HepG2 (cell line): Measurements from ENCODE around the gene ESYT2. TPM values are rescaled to one million over a fixed set of nuclear protein-coding genes. Genes with fewer than 3 reads are reported as not detected.
A peak's percentile ranks its signal among the peaks of the same experiment; 100 is the strongest.

ENCODE experiments used
- ARID2 ChIP-seq: sonication (generic); formaldehyde crosslinking; IDR thresholded peaks from 2 replicates; pipeline ENCODE4 v1.8.1; 2022; ENCODE audit warnings: mild to moderate bottlenecking, missing genetic modification reagents, borderline replicate concordance
- CREB1 ChIP-seq, 2 experiments: fragments of 450-650 bp in 1 of 2; IDR thresholded peaks; 2 replicates each; pipeline ENCODE4 v1.6.1; 2016 to 2017; ENCODE audit warnings: control low read depth in 1 of 2, mild to moderate bottlenecking in 1 of 2, missing compliant biosample characterization in 1 of 2, missing genetic modification characterization in 1 of 2
- DNMT3B ChIP-seq: conservative IDR thresholded peaks from 2 replicates; pipeline ENCODE4 v1.6.1; 2016; ENCODE audit warnings: missing biosample characterization, control low read depth
- EP300 ChIP-seq, 3 experiments: sonication (generic) in 1 of 3; formaldehyde crosslinking in 1 of 3; IDR thresholded peaks; 2 replicates each; pipeline versions ENCODE4 v1.5.1 to v1.6.1; 2011 to 2020; ENCODE audit warnings: low read depth in 2 of 3, low read length in 2 of 3, borderline replicate concordance in 1 of 3, improper control_type of control experiment in 1 of 3, mild to moderate bottlenecking in 1 of 3, missing genetic modification reagents in 1 of 3, moderate library complexity in 1 of 3
- FOXC1 ChIP-seq: sonication (generic); formaldehyde crosslinking; IDR thresholded peaks from 2 replicates; pipeline ENCODE4 v1.8.0; 2022; ENCODE audit warnings: mild to moderate bottlenecking, missing genetic modification reagents, borderline replicate concordance
- HNRNPH1 ChIP-seq: fragments of 200-400 bp; formaldehyde crosslinking; optimal IDR thresholded peaks from 2 replicates; pipeline ENCODE3; 2017; ENCODE audit warnings: mild to moderate bottlenecking, low read depth, low read length
- ISX ChIP-seq: sonication (generic); formaldehyde crosslinking; conservative IDR thresholded peaks from 2 replicates; pipeline ENCODE4 v1.5.0; 2020; ENCODE audit warnings: missing genetic modification reagents
- MAF1 ChIP-seq: sonication (generic); formaldehyde crosslinking; IDR thresholded peaks from 2 replicates; pipeline ENCODE4 v1.5.0; 2020; ENCODE audit warnings: missing genetic modification reagents, borderline replicate concordance
- NCOA5 ChIP-seq: sonication (generic); formaldehyde crosslinking; IDR thresholded peaks from 2 replicates; pipeline ENCODE4 v1.4.0; 2020; ENCODE audit warnings: missing genetic modification reagents
- NR2F1 ChIP-seq, 2 experiments: fragments of 450-650 bp in 1 of 2; formaldehyde crosslinking in 1 of 2; IDR thresholded peaks; 2 replicates each; pipeline versions ENCODE4 v1.5.0 to v1.6.1; 2016 to 2020; ENCODE audit warnings: mild to moderate bottlenecking in 1 of 2, missing compliant biosample characterization in 1 of 2, missing genetic modification reagents in 1 of 2, moderate library complexity in 1 of 2
- SAP130 ChIP-seq: IDR thresholded peaks from 2 replicates; pipeline ENCODE4 v1.6.1; 2016; ENCODE audit warnings: low read depth
- SMC3 ChIP-seq: IDR thresholded peaks from 2 replicates; pipeline ENCODE4 v1.6.1; 2011; ENCODE audit warnings: low read length, improper control_type of control experiment
- SP140L ChIP-seq: sonication (generic); formaldehyde crosslinking; IDR thresholded peaks from 2 replicates; pipeline ENCODE4 v1.4.0; 2020; ENCODE audit warnings: missing genetic modification reagents, borderline replicate concordance
- XRCC5 ChIP-seq: fragments of 200-400 bp; formaldehyde crosslinking; optimal IDR thresholded peaks from 2 replicates; pipeline ENCODE3; 2017; ENCODE audit warnings: mild to moderate bottlenecking, low read length
- ZNF333 ChIP-seq: sonication (generic); formaldehyde crosslinking; IDR thresholded peaks from 2 replicates; pipeline ENCODE4 v1.4.0; 2020; ENCODE audit warnings: mild to moderate bottlenecking, missing genetic modification reagents, borderline replicate concordance
- polyA plus RNA-seq, 8 experiments: library from polyadenylated mRNA; depleted of rRNA in 3 of 8; stranded (reverse) in 7 of 8; unstranded in 1 of 8; fragments of >200 nt; fragmentation: Illumina TruSeq in 4 of 8; extraction: Trizol in 4 of 8; gene quantifications; 2 replicates each; pipeline versions ENCODE4 v1.2.1 to v1.2.3, GENCODE V29; 2011 to 2016; ENCODE audit warnings: low read depth in 4 of 8, missing spikeins in 1 of 8, mixed read lengths in 1 of 8; ENCODE audit not compliant: insufficient read depth in 1 of 8
- total RNA-seq, 5 experiments: library from RNA; depleted of rRNA; stranded (reverse); fragments of >200 nt; fragmentation: Illumina TruSeq; extraction: Trizol; gene quantifications; 2 replicates each; pipeline ENCODE4 v1.2.3, GENCODE V29; 2016; ENCODE audit warnings: low read depth in 1 of 5
- TF ChIP-seq, protein P1 (sequence below): sonication (generic); formaldehyde crosslinking; IDR thresholded peaks from 2 replicates; pipeline ENCODE4 v1.8.0; 2022; ENCODE audit warnings: mild to moderate bottlenecking, missing genetic modification reagents
- TF ChIP-seq, protein P2 (sequence below): sonication (generic); formaldehyde crosslinking; IDR thresholded peaks from 2 replicates; pipeline ENCODE4 v1.4.0; 2020; ENCODE audit warnings: missing genetic modification reagents
- TF ChIP-seq, protein P3 (sequence below): sonication (generic); formaldehyde crosslinking; IDR thresholded peaks from 2 replicates; pipeline ENCODE4 v1.4.0; 2020; ENCODE audit warnings: missing genetic modification reagents, mild to moderate bottlenecking, borderline replicate concordance
- TF ChIP-seq, protein P4 (sequence below): sonication (generic); formaldehyde crosslinking; IDR thresholded peaks from 2 replicates; pipeline ENCODE4 v1.8.1; 2023; ENCODE audit warnings: mild to moderate bottlenecking, missing genetic modification reagents

Gene ESYT2
- total and polyA plus RNA-seq, 2 of the 13 experiments (the other 11 are each of a cell fraction or from before 2014, with no cell fraction given) = 28.5 to 37.3 TPM

DNA sequence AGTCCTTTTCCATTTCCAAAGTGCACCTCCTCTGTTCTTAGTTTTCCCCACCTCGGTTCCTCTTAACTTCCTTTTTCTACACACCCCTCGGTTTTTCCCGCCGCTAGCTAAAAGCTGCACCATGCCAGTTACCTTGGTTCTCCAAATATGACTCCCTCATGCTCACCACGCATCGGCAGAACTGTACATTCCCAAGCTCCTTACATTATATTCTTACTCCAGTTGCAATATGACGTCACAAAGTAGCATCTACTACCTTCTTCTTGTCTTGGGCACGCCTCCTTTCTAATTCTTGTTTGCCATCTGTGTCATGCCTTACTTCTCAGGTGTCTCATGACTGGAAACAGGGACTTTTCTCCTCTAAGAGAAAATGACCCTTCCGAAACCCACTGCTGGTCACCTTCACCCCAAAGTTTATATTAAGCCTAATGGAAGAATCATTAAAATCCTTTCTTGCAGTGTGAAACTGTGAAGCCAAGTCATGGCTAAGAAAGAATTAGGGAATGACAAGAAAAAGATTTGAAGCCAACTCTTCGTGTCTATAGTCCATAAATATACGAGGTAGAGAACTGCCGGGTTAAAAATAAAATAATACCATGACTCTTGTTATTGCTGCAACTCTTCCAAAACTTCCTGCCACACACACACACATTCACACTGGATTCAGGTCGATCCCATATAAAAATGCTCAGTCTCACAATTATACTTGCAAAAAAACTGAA is 1.7 kb downstream of the ESYT2 start (continued):
- TF ChIP-seq ISX (CRISPR knock-in tag) = no peak
- TF ChIP-seq NCOA5 = no peak
- TF ChIP-seq, protein P1, sequence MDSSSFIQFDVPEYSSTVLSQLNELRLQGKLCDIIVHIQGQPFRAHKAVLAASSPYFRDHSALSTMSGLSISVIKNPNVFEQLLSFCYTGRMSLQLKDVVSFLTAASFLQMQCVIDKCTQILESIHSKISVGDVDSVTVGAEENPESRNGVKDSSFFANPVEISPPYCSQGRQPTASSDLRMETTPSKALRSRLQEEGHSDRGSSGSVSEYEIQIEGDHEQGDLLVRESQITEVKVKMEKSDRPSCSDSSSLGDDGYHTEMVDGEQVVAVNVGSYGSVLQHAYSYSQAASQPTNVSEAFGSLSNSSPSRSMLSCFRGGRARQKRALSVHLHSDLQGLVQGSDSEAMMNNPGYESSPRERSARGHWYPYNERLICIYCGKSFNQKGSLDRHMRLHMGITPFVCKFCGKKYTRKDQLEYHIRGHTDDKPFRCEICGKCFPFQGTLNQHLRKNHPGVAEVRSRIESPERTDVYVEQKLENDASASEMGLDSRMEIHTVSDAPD = no peak
- TF ChIP-seq XRCC5 = no peak
- TF ChIP-seq, protein P2, sequence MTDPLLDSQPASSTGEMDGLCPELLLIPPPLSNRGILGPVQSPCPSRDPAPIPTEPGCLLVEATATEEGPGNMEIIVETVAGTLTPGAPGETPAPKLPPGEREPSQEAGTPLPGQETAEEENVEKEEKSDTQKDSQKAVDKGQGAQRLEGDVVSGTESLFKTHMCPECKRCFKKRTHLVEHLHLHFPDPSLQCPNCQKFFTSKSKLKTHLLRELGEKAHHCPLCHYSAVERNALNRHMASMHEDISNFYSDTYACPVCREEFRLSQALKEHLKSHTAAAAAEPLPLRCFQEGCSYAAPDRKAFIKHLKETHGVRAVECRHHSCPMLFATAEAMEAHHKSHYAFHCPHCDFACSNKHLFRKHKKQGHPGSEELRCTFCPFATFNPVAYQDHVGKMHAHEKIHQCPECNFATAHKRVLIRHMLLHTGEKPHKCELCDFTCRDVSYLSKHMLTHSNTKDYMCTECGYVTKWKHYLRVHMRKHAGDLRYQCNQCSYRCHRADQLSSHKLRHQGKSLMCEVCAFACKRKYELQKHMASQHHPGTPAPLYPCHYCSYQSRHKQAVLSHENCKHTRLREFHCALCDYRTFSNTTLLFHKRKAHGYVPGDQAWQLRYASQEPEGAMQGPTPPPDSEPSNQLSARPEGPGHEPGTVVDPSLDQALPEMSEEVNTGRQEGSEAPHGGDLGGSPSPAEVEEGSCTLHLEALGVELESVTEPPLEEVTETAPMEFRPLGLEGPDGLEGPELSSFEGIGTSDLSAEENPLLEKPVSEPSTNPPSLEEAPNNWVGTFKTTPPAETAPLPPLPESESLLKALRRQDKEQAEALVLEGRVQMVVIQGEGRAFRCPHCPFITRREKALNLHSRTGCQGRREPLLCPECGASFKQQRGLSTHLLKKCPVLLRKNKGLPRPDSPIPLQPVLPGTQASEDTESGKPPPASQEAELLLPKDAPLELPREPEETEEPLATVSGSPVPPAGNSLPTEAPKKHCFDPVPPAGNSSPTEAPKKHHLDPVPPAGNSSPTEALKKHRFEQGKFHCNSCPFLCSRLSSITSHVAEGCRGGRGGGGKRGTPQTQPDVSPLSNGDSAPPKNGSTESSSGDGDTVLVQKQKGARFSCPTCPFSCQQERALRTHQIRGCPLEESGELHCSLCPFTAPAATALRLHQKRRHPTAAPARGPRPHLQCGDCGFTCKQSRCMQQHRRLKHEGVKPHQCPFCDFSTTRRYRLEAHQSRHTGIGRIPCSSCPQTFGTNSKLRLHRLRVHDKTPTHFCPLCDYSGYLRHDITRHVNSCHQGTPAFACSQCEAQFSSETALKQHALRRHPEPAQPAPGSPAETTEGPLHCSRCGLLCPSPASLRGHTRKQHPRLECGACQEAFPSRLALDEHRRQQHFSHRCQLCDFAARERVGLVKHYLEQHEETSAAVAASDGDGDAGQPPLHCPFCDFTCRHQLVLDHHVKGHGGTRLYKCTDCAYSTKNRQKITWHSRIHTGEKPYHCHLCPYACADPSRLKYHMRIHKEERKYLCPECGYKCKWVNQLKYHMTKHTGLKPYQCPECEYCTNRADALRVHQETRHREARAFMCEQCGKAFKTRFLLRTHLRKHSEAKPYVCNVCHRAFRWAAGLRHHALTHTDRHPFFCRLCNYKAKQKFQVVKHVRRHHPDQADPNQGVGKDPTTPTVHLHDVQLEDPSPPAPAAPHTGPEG (CRISPR knock-in tag) = no peak
- no peak for TF ChIP-seq EP300 (IDR thresholded peaks at IDR 0.05; ENCODE audit: low read depth in 2 of 2, low read length in 2 of 2)
- no peak for TF ChIP-seq EP300 (CRISPR knock-in tag; IDR thresholded peaks at IDR 0.05; ENCODE audit: borderline replicate concordance)
- TF ChIP-seq DNMT3B = no peak
- no peak for TF ChIP-seq HNRNPH1
- TF ChIP-seq, protein P3, sequence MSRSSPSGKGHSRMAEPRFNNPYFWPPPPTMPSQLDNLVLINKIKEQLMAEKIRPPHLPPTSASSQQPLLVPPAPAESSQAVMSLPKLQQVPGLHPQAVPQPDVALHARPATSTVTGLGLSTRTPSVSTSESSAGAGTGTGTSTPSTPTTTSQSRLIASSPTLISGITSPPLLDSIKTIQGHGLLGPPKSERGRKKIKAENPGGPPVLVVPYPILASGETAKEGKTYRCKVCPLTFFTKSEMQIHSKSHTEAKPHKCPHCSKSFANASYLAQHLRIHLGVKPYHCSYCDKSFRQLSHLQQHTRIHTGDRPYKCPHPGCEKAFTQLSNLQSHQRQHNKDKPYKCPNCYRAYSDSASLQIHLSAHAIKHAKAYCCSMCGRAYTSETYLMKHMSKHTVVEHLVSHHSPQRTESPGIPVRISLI (CRISPR knock-in tag) = no peak
- no peak for TF ChIP-seq ZNF333
- TF ChIP-seq SP140L (CRISPR knock-in tag) = no peak
- peak; percentile 97 for TF ChIP-seq CREB1 (IDR thresholded peaks at IDR 0.05)
- no peak for TF ChIP-seq CREB1 (CRISPR knock-in tag; IDR thresholded peaks at IDR 0.05)
- no peak for TF ChIP-seq FOXC1 (CRISPR knock-in tag)
- TF ChIP-seq ARID2 = no peak
- no peak for TF ChIP-seq SMC3
- no peak for TF ChIP-seq NR2F1 (CRISPR knock-in tag; IDR thresholded peaks at IDR 0.05)
- TF ChIP-seq MAF1 (CRISPR knock-in tag) = no peak
- 0 out of 2 replicates have a peak, but pooled peaks have one; percentile 12 for TF ChIP-seq SAP130 (CRISPR knock-in tag)
- TF ChIP-seq, protein P4, sequence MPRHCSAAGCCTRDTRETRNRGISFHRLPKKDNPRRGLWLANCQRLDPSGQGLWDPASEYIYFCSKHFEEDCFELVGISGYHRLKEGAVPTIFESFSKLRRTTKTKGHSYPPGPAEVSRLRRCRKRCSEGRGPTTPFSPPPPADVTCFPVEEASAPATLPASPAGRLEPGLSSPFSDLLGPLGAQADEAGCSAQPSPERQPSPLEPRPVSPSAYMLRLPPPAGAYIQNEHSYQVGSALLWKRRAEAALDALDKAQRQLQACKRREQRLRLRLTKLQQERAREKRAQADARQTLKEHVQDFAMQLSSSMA (CRISPR knock-in tag) = no peak
